Measurements from ENCODE around the gene MYCBPAP.

Gene MYCBPAP

GRCh38 chr17:50535407-50535806 lies 27.2 kb downstream of the MYCBPAP start:
- Histone ChIP-seq H3K9me3 (no peaks in the 10 kb centered on the region), H3K36me3 (no peaks in the 10 kb centered on the region), H3K27me3 (peaks cover 50% of the 10 kb centered on the region), H3K4me1 (ENCODE audit: control insufficient read depth in 1 of 2, insufficient read depth in 1 of 2, low read depth in 1 of 2, low read length in 1 of 2) (peaks cover 14 to 32% of the 10 kb centered on the region in 2 experiments), H3K27ac (no peak overlapping the region), H3K4me3 (ENCODE audit: low read depth in 1 of 2, low read length in 1 of 2) (no peak overlapping the region)
- no peak for TF ChIP-seq CTCF (IDR thresholded peaks at IDR 0.05)

- H3K4me1 ChIP-seq (ENCODE audit: control insufficient read depth in 1 of 2, insufficient read depth in 1 of 2, low read depth in 1 of 2, low read length in 1 of 2) = peaks cover 8 to 16% of the 10 kb centered on the region in 2 experiments
These were observed 28.7 kb downstream of the MYCBPAP start for GRCh38 chr17:50536683-50537646.

GRCh38 chr17:50537721-50538548 lies 29.7 kb downstream of the MYCBPAP start:
- peaks cover 12% of the 10 kb centered on the region in 2 experiments for H3K4me1 ChIP-seq (ENCODE audit: control insufficient read depth in 1 of 2, insufficient read depth in 1 of 2, low read depth in 1 of 2, low read length in 1 of 2)
- no peak overlapping the region for H3K4me3 ChIP-seq (ENCODE audit: low read depth in 1 of 2, low read length in 1 of 2)
- H3K27me3 ChIP-seq = peaks cover 40% of the 10 kb centered on the region
- TF ChIP-seq CTCF (IDR thresholded peaks at IDR 0.05) = no peak
- H3K9me3 ChIP-seq = no peaks in the 10 kb centered on the region
- H3K27ac ChIP-seq = no peak overlapping the region
- H3K36me3 ChIP-seq = no peaks in the 10 kb centered on the region

More at GRCh38 chr17:50536683-50537646, 28.7 kb downstream of the MYCBPAP start:
- no peak for TF ChIP-seq CTCF (IDR thresholded peaks at IDR 0.05)
- Histone ChIP-seq H3K27ac (no peak overlapping the region), H3K27me3 (peaks cover 50% of the 10 kb centered on the region), H3K36me3 (no peaks in the 10 kb centered on the region), H3K4me3 (ENCODE audit: low read depth in 1 of 2, low read length in 1 of 2) (no peak overlapping the region), H3K9me3 (no peaks in the 10 kb centered on the region)

GRCh38 chr17:50538549-50539410 lies 30.5 kb downstream of the MYCBPAP start:
- peaks cover 33% of the 10 kb centered on the region for H3K27me3 ChIP-seq
- no peak for TF ChIP-seq CTCF (IDR thresholded peaks at IDR 0.05)
- H3K4me1 ChIP-seq (ENCODE audit: control insufficient read depth in 1 of 2, insufficient read depth in 1 of 2, low read depth in 1 of 2, low read length in 1 of 2) = peaks cover 7 to 12% of the 10 kb centered on the region in 2 experiments
- no peak overlapping the region for H3K4me3 ChIP-seq (ENCODE audit: low read depth in 1 of 2, low read length in 1 of 2)
- H3K9me3 ChIP-seq = no peaks in the 10 kb centered on the region
- no peaks in the 10 kb centered on the region for H3K36me3 ChIP-seq
- H3K27ac ChIP-seq = no peak overlapping the region
